Neural progenitor cell (in vitro differentiated cells): ENCODE results near the gene GATAD1. TPM values are rescaled to one million over a fixed set of nuclear protein-coding genes. Genes with fewer than 3 reads are reported as not detected.

Experiments
- DNase-seq: peaks from one replicate; pipeline ENCODE4 v3.0.0-alpha.2; 2016; ENCODE audit warnings: low spot score
- H2AFZ ChIP-seq: fragments of 200-600 bp; sonication (generic); replicated peaks from 2 replicates; pipeline ENCODE4 v1.6.1; 2016; ENCODE audit warnings: antibody characterized with exemption
- H3F3A ChIP-seq: fragments of 200-600 bp; sonication (generic); 2 replicates; pipeline ENCODE4 v1.6.1; 2016; ENCODE audit warnings: antibody characterized with exemption, low read depth
- H3K27ac ChIP-seq: fragments of 200-600 bp; sonication (generic); 2 replicates; pipeline ENCODE4 v1.5.1; 2016; ENCODE audit warnings: mild to moderate bottlenecking
- H3K27me3 ChIP-seq: fragments of 200-600 bp; sonication (generic); 2 replicates; pipeline ENCODE4 v1.6.1; 2016; ENCODE audit warnings: mild to moderate bottlenecking, moderate library complexity
- H3K36me3 ChIP-seq: fragments of 200-600 bp; sonication (generic); 2 replicates; pipeline ENCODE4 v1.5.1; 2016
- H3K4me1 ChIP-seq: fragments of 200-600 bp; sonication (generic); 2 replicates; pipeline ENCODE4 v1.6.1; 2016; ENCODE audit warnings: mixed run types
- H3K4me2 ChIP-seq: fragments of 200-600 bp; sonication (generic); 2 replicates; pipeline ENCODE4 v1.6.1; 2016
- H3K4me3 ChIP-seq: fragments of 200-600 bp; sonication (generic); 2 replicates; pipeline ENCODE4 v1.5.1; 2016
- H3K79me2 ChIP-seq: fragments of 200-600 bp; sonication (generic); 2 replicates; pipeline ENCODE4 v1.6.1; 2016; ENCODE audit warnings: low read depth
- H3K9ac ChIP-seq: fragments of 200-600 bp; sonication (generic); 2 replicates; pipeline ENCODE4 v1.6.1; 2016
- H3K9me3 ChIP-seq: fragments of 200-600 bp; sonication (generic); 2 replicates; pipeline ENCODE4 v1.5.1; 2016; ENCODE audit warnings: low read depth
- H4K20me1 ChIP-seq: fragments of 200-600 bp; sonication (generic); 2 replicates; pipeline ENCODE4 v1.6.1; 2016; ENCODE audit warnings: low read depth
- H3K27ac Mint-ChIP-seq: 3 replicates; pipeline ENCODE4 v1.8.0; 2021; ENCODE audit warnings: mixed read lengths
- H3K27me3 Mint-ChIP-seq: 2 replicates; pipeline ENCODE4 v1.8.0; 2022; ENCODE audit warnings: low read depth, mild to moderate bottlenecking, inconsistent platforms, moderate library complexity, mixed read lengths; ENCODE audit not compliant: insufficient read depth
- H3K36me3 Mint-ChIP-seq: 3 replicates; pipeline ENCODE4 v1.8.0; 2021; ENCODE audit warnings: mixed read lengths
- H3K4me1 Mint-ChIP-seq: 3 replicates; pipeline ENCODE4 v1.8.0; 2021; ENCODE audit warnings: mixed read lengths
- H3K4me3 Mint-ChIP-seq: 3 replicates; pipeline ENCODE4 v1.8.0; 2021; ENCODE audit warnings: mild to moderate bottlenecking, moderate library complexity, mixed read lengths
- H3K9me3 Mint-ChIP-seq: 3 replicates; pipeline ENCODE4 v1.8.0; 2020; ENCODE audit warnings: mixed read lengths
- EZH2 ChIP-seq: fragments of 200-600 bp; sonication (generic); IDR thresholded peaks from 2 replicates; pipeline ENCODE4 v1.6.1; 2017; ENCODE audit warnings: antibody characterized with exemption, mild to moderate bottlenecking, moderate library complexity
- EZH2phosphoT487 ChIP-seq: fragments of 200-600 bp; sonication (generic); IDR thresholded peaks from 2 replicates; pipeline ENCODE4 v1.6.1; 2017; ENCODE audit warnings: antibody characterized with exemption
- total RNA-seq: library from RNA; depleted of rRNA; stranded (reverse); fragments of >200 nt; gene quantifications from 2 replicates; pipeline ENCODE4 v1.2.3, GENCODE V29; 2015; ENCODE audit warnings: low replicate concordance
- TF ChIP-seq, protein P1 (sequence below): fragments of 200-600 bp; sonication (generic); IDR thresholded peaks from 2 replicates; pipeline ENCODE4 v1.5.1; 2017; ENCODE audit warnings: antibody characterized with exemption, mild to moderate bottlenecking

GATAD1 gene
- total RNA-seq, 1 donor from 2014 or later, result 56.5 TPM

DNA sequence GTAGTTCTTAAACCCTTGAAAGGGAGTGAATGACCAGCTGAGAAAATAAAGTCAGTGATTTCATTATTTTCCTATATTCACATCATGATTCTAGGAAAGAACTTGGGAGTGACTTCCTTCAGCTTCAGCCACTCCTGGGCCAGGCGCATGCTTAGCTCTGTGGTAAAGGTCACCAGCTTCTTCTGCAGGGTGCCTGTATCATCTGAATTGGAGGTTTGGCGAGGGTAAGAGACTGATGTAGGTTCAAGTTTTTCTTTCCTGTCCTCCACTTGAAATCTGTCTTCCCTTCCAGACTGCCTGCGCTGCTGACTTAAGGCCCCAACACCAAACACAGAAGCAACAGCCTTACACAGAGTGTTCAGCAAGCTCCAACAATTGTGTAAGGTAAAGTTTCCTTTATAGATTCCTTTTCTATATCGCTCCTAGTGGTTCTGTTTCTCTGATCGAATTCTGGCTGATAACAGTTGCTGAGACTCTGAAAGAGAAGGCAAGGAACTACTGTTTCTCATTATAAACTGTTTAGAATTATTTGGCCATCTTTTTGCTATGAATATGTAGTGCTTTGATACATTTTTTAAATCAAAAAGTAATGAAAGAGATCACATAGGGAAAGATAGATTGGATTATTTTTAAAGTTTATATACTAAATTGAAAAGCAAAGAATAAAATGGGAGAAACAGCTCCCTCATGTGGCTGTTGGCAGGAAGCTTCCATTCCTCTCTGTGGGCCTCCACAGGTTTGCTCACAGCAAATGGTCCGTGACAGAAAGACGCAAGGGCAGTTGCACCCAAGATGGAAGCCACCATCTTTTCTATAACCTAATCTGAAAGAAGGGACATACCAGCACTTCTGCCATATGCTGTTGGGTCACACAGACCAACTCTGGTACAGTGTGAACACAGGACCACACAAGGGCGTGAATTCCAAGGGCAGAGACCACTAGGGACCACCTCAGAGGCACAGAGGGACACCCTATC lies 14.0 kb downstream of the GATAD1 start:
- DNase-seq, result peak; percentile 46

DNA sequence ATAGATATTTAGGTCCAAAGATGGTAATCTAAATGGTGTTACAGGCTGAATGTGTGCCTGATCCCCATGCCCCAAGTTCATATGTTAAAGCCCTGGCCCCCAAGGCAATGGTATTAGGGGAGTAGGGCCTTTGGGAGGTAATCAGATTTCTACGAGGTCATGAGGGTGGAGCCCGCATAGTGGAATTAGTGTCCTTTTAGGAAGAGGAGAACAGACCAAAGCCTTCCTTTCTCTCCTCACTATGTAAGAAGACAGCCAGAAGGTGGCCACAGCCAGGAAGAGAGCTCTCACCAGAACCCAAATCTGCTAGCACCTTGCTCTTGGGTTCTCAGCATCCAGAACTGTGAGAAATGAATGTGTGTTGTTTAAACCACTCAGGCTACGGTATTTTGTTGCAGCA lies 15.3 kb downstream of the GATAD1 start:
- Histone ChIP-seq H3K27ac (no peak overlapping the region), H3K36me3 (no peaks in the 10 kb centered on the region), H3K27me3 (no peaks in the 10 kb centered on the region), H3F3A (peaks cover 24% of the 10 kb centered on the region), H3K4me2 (no peak overlapping the region), H4K20me1 (no peaks in the 10 kb centered on the region), H3K4me3 (no peak overlapping the region), H3K9me3 (no peaks in the 10 kb centered on the region), H2AFZ (no peak overlapping the region), H3K79me2 (no peaks in the 10 kb centered on the region), H3K9ac (no peak overlapping the region), H3K4me1 (no peaks in the 10 kb centered on the region)
- Mint-ChIP-seq H3K27me3 (no peaks in the 10 kb centered on the region), H3K27ac (no peak overlapping the region), H3K36me3 (peaks cover 9% of the 10 kb centered on the region), H3K9me3 (peaks cover 2% of the 10 kb centered on the region), H3K4me1 (peaks cover 4% of the 10 kb centered on the region), H3K4me3 (no peak overlapping the region)
- DNase-seq, result no peak
- no peak for TF ChIP-seq EZH2
- no peak for TF ChIP-seq EZH2phosphoT487
- TF ChIP-seq, protein P1, sequence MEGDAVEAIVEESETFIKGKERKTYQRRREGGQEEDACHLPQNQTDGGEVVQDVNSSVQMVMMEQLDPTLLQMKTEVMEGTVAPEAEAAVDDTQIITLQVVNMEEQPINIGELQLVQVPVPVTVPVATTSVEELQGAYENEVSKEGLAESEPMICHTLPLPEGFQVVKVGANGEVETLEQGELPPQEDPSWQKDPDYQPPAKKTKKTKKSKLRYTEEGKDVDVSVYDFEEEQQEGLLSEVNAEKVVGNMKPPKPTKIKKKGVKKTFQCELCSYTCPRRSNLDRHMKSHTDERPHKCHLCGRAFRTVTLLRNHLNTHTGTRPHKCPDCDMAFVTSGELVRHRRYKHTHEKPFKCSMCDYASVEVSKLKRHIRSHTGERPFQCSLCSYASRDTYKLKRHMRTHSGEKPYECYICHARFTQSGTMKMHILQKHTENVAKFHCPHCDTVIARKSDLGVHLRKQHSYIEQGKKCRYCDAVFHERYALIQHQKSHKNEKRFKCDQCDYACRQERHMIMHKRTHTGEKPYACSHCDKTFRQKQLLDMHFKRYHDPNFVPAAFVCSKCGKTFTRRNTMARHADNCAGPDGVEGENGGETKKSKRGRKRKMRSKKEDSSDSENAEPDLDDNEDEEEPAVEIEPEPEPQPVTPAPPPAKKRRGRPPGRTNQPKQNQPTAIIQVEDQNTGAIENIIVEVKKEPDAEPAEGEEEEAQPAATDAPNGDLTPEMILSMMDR, result no peak

More for the DNA sequence above, 14.0 kb downstream of the GATAD1 start:
- Histone ChIP-seq H3K27me3 (no peaks in the 10 kb centered on the region), H2AFZ (peak overlapping the region; percentile 52), H3K4me3 (no peak overlapping the region), H3K4me1 (no peaks in the 10 kb centered on the region), H3K79me2 (no peaks in the 10 kb centered on the region), H3K4me2 (no peak overlapping the region), H3K36me3 (peaks cover 5% of the 10 kb centered on the region), H3K9me3 (no peaks in the 10 kb centered on the region), H3F3A (peaks cover 29% of the 10 kb centered on the region), H3K9ac (no peak overlapping the region), H3K27ac (peak overlapping the region; percentile 11), H4K20me1 (no peaks in the 10 kb centered on the region)
- no peaks in the 10 kb centered on the region for H3K27me3 Mint-ChIP-seq
- H3K9me3 Mint-ChIP-seq, result no peaks in the 10 kb centered on the region
- H3K4me3 Mint-ChIP-seq, result no peak overlapping the region
- H3K36me3 Mint-ChIP-seq, result peaks cover 13% of the 10 kb centered on the region
- TF ChIP-seq EZH2, result no peak
- TF ChIP-seq, protein P1, result peak; percentile 89
- peak overlapping the region; percentile 88 for H3K27ac Mint-ChIP-seq
- peaks cover 4% of the 10 kb centered on the region for H3K4me1 Mint-ChIP-seq

DNA sequence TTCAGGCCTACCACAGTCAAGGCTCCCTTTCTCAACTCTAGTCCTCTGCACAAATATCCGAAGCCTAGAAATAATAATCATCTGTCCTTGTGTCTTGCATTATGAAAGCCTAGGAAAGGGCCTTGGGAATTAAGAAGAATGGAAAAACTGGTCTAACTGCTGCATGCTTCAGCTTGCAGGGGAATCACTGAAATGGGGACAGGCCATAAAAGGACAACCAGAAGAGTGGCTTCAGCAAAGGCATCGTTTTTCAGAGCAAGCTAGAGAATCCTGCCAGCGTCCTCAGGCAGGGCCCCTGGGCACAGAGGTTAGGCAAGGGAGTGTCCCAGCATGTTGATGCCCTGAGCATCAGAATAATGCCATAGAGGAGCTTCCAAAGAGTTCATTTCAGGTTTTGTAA lies 17.2 kb downstream of the GATAD1 start:
- H3K36me3 Mint-ChIP-seq, result peaks cover 13% of the 10 kb centered on the region
- H3F3A ChIP-seq, result peaks cover 8% of the 10 kb centered on the region
- no peak for DNase-seq
- no peak overlapping the region for H3K4me3 ChIP-seq
- no peaks in the 10 kb centered on the region for H3K4me1 ChIP-seq
- TF ChIP-seq EZH2phosphoT487, result no peak
- TF ChIP-seq, protein P1, result no peak
- TF ChIP-seq EZH2, result no peak
- no peak overlapping the region for H3K27ac ChIP-seq
- H3K27me3 ChIP-seq, result no peaks in the 10 kb centered on the region
- no peak overlapping the region for H2AFZ ChIP-seq
- H3K79me2 ChIP-seq, result no peaks in the 10 kb centered on the region
- H3K4me2 ChIP-seq, result no peak overlapping the region
- no peaks in the 10 kb centered on the region for H3K9me3 ChIP-seq
- H3K4me3 Mint-ChIP-seq, result no peak overlapping the region
- no peak overlapping the region for H3K9ac ChIP-seq
- H3K9me3 Mint-ChIP-seq, result peaks cover 19% of the 10 kb centered on the region
- no peaks in the 10 kb centered on the region for H3K27me3 Mint-ChIP-seq
- H4K20me1 ChIP-seq, result no peaks in the 10 kb centered on the region
- no peak overlapping the region for H3K27ac Mint-ChIP-seq
- no peaks in the 10 kb centered on the region for H3K36me3 ChIP-seq
- H3K4me1 Mint-ChIP-seq, result peaks cover 4% of the 10 kb centered on the region
